Testis (tissue), 2 donors: ENCODE measurements around the gene CRB1.

Experiments used
- CTCF ChIP-seq, 3 experiments: fragments of 450-650 bp in 2 of 3; fragments of 200-600 bp in 1 of 3; sonication (generic) in 1 of 3; IDR thresholded peaks; one replicate each; pipeline ENCODE4 v1.5.1; 2016 to 2019; ENCODE audit warnings: antibody characterized with exemption in 3 of 3, mild to moderate bottlenecking in 2 of 3, moderate library complexity in 1 of 3
- POLR2A ChIP-seq: fragments of 450-650 bp; IDR thresholded peaks from one replicate; pipeline ENCODE4 v1.6.1; 2017; ENCODE audit warnings: antibody characterized with exemption, mild to moderate bottlenecking, moderate library complexity

DNA sequence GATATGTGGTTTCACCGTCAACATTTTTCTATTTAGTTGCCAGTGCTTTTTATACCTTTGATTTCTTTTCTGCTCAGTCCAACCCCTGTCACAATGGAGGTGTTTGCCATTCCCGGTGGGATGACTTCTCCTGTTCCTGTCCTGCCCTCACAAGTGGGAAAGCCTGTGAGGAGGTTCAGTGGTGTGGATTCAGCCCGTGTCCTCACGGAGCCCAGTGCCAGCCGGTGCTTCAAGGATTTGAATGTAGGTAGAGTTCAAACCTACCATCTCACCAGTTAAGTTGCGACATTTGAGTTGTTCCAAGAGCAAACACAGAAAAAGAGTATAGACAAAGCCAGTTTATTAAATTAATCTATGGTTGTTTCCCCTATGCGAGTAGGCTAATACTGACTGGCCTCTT is 161.3 kb downstream of the CRB1 start:
- TF ChIP-seq CTCF (IDR thresholded peaks at IDR 0.05) (no peak), POLR2A (no peak)
